HG03095 (cell line): ENCODE data around the gene IL3RA.
A peak's percentile ranks its signal among the peaks of the same experiment; 100 is the strongest.
"Not testable (repeated sequence)": the region's sequence is repeated elsewhere in the genome, so short reads cannot be mapped to it uniquely, and the experiment has no call there.

Experiments
- ATAC-seq: cut with Tn5 transposase; IDR thresholded peaks from one replicate; pipeline ENCODE4 v1.9.1; 2021; ENCODE audit warnings: moderate library complexity; ENCODE audit not compliant: unreplicated experiment

Gene IL3RA

DNA sequence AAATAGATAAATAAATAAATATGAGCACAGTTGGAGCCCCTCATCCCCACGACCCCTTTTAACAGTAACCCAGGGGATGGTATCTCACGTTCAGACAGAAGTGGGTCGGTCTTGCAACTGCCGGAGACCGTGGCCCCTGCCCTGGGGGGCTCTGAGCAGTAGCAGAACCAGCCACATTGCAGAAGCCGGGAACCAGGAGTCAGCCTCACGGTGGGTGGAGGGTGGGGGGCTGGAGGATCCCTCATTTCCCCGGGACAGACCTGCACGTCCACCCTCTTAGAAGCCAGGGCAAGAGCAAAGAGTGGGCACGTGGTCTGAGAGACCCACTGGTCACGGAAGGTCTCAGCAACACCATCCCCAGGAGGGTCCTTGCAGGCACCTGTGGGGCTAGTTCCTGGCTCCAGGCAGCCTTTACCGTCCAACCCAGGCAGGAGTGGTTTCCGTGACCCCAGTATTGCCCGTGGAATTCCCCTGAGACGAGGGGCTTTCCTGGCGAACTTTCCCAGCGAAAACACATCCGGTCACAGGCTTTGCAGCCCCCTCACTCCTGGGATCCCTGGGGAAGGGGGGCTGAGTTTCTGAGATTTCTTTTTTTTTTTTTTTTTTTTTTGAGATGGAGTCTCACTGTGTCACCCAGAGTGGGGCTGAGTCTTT is 8.8 kb upstream of the IL3RA start:
- ATAC-seq, result peak; percentile 42

DNA sequence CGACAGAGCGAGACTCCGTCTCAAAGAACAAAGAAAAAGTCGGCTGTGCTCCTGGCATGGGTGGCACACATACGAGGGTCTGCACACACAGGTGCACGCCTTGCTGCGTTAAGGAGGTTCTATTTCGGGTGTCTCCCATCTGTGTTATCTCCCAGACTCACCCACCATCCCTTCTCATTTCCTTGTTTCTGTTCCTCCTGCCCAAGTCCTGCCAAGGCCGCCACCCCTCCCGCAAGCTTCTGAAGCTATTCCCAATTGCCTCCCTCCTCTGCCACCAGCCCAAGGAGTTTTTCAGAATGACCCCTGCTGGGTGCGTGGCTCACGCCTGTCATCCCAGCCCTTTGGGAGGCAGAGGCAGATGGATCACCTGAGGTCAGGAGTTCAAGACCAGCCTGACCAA is 6.0 kb upstream of the IL3RA start:
- no peak for ATAC-seq

DNA sequence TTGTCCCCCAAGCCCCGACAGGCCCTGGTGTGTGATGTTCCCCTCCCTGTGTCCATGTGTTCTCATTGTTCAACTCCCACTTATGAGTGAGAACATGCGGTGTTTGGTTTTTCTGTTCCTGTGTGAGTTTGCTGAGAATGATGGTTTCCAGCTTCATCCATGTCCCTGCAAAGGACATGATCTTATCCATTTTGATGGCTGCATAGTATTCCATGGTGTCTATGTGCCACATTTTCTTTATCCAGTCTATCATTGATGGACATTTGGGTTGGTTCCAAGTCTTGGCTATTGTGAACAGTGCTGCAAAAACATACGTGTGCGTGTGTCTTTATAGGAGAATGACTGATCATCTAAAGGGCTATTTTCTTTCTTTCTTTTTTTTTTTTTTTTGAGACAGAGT is 4.2 kb upstream of the IL3RA start:
- not testable (repeated sequence) for ATAC-seq

DNA sequence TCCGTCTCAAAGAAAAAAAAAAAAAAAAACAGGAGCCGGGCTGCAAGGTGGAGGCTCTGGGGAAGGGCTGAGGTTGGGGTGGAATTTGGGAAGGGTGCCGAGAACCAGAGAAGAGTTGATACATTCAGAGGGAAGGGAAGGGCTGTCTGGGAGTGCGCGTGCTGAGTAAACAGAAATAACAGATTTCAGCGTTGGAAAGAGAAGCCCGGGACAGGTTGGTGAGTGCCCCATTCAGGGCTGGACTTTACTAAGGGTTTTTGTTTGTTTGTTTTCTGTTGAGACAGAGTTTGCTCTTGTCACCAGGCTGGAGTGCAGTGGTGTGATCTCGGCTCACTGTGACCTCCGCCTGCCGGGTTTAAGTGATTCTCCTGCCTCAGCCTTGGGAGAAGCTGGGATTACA is 1.7 kb upstream of the IL3RA start:
- no peak for ATAC-seq

DNA sequence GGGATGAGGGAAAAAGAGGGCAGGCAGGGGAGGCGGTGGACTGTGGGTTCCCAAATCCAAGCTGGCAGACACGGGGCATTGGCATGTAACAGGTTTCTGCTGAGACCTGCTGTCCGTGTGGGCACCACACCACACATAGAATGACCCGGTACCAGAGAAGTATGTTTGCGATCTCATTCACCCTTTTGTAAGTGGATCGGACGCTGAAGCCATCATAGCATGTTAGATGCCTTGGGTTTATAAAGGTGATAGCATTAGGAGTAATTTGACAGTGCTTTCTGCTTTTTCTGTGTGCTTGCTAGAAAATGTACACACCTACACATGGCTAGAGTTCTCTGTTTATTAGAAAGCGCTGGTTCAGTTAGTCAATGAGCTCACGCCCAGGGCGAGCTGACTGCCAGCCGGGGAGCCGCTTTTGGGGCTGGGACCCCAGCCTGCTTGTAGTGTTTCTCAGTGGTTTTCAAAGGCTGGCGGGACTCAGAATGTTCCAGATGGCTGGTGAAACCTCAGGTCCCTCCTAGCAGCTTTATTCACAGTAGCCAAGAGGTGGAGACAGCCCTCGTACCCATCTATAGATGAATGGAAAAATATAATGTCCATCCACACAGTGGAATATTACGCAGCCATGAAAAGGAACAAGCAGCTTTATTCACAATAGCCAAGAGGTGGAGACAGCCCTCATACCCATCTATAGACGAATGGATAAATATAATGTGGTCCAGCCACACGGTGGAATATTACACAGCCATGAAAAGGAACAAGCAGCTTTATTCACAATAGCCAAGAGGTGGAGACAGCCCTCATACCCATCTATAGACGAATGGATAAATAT is 579 bp downstream of the IL3RA start:
- peak; percentile 30 for ATAC-seq

DNA sequence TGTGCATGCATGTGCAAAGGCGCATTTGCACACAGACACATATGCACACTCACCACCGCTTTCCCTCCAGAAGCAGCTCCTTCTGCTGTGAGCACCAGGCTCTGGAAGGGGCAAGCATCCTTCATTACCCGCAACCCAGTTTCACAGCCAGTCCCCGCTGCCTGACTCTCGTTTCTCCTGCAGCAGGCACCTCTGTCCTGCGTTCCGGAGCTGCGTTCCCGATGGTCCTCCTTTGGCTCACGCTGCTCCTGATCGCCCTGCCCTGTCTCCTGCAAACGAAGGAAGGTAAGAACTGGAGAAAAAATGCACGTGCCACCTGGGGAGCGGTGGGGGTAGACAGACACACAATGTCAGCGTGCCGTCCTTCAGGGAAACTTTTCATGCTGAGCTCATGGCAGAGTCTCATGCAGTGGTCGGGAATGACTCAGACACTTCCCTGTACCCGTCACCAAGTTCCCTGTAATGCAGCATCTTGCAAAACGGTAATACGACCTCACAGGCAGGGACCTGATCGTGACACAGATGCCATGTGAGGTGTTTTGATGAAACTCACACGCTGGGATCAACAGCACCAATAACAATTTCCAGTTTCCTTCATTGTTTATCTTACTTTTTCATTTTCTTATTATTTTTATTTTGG is 5.1 kb downstream of the IL3RA start:
- no peak for ATAC-seq

DNA sequence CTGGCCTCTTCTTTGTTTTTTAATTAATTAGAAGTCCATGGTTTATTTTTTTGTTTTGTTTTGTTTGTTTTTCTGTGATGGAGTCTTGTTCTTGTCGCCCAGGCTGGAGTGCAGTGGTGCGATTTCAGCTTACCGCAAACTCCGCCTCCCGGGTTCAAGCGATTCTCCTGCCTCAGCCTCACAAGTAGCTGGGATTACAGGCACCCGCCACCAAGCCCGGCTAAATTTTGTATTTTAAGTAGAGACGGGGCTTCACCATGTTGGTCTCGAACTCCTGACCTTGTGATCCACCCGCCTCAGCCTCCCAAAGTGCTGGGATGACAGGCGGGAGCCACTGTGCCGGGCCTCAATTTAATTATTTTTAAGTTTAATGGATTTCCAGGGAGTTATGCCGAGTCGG is 13.0 kb downstream of the IL3RA start:
- not testable (repeated sequence) for ATAC-seq

DNA sequence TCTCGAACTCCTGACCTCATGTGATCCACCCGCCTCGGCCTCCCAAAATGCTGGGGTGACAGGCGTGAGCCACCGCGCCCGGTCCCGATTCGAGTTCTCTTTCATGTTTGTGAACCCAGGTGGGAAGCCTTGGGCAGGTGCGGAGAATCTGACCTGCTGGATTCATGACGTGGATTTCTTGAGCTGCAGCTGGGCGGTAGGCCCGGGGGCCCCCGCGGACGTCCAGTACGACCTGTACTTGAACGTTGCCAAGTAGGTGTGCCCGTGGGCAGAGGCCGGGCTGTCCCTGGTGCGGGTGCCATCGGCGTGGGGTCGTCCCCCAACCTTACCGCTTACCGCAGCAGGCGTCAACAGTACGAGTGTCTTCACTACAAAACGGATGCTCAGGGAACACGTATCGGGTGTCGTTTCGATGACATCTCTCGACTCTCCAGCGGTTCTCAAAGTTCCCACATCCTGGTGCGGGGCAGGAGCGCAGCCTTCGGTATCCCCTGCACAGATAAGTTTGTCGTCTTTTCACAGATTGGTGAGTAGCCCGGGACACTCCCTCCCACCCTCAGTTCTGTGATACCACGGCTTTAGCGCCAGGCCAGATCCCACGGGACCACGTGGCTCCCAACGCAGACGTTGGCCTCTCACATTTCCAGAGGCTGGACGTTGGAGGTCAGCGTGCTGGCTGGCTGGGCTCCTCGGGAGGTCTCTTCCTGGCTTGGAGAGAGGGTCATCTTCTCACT is 15.6 kb downstream of the IL3RA start:
- no peak for ATAC-seq

DNA sequence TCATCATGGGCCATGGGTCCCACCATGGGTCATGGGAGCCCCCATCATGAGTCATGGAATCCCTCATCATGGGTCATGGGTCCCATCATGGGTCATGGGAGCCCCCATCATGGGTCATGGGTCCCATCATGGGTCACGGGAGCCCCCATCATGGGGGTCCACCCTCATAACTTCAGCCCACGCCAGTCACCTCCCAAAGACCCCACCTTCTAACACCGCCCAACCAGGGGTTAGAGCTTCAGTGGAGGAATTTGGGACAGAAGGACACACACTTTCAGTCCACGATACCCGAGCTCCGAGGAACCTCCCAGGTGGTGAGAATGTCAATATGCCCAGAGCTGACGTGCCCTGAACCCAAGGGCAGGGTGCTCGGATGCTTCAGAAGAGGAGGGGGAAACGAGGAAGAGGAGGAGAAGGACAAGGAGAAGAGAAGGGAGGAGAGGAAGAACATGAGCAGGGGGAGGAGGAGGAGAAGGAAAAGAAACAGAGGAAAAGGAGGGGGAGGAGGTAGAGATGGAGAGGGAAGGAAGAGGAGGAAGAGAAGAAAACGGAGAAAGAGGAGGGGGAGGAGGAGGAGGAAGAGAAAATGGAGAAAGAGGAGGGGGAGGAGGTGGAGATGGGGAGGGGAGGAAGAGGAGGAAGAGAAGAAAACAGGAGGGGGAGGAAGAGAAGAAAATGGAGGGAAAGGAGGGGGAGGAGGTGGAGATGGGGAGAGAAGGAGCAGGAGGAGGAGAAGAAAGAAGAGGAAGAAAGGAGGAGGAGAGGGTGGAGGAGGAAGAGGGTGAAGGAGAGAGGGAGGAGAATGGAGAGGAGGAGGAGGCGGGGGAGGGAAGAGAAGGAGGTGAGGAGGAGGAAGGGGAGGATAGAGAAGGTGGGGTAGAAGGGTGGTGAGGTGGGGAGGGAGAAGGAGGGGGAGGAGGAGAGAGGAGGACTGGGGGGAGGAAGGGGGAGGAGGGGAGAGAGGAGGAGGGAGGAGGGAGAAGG is 17.7 kb downstream of the IL3RA start:
- ATAC-seq, result no peak

DNA sequence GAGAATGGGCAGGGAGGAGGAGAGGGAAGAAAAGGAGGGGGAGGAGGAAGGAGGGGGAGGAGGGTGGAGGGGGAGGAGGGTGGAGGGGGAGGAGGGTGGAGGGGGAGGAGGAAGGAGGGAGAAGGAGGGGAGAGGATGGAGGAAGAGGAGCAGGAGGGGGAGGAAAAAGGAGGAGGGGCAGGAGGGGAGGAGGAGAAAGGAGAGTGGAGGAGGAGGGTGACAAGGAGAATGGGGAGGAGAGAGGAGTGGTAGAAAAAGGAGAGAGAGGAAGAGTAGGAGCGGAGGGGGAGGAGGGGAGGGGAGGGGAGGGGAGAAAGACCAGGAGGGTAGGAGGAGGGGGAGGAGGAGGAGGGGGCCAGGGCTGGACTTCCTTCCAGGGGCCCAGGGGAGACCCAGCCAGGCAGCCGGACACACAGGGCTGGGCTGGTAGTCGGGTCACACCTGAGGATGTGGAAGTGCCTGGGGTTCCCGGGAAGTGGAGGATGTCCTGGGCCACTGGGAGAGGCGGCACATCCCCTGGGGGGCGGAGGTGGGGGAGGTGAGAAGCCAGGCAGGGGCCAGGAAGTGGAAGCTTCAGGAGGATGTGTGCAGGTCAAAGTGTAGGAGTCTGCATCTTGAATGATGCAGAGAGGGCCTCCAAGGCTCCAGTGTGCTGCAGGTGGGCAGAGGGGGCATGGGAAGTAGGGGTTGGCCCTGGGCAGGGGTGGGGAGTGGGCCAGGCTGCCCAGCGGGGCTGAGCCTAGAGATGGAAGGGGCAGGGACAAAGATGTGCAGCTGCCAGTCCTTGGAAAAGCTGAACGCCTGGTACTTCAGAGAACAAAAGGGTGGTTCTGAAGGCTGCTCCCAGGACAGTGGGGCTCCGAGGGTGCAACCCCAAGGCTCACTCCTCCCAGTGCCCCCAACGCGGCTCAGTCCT is 18.8 kb downstream of the IL3RA start:
- no peak for ATAC-seq

DNA sequence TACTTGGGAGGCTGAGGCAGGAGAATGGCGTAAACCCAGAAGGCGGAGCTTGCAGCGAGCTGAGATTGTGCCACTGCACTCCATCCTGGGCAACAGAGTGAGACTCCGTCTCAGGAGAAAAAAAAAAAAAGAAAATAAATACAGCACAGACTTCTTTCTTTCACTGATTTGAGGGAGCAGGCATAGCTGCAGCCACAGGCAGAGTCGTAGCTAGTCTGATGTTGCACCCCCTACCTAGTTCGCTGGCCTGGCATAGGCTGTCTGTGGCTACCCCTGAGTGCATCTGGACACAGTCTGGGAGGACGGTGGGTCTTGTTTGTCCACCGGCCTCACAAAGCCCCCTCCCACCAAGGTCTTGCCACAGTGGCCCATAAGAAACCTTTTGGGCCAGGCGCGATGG is 21.4 kb downstream of the IL3RA start:
- ATAC-seq, result no peak

DNA sequence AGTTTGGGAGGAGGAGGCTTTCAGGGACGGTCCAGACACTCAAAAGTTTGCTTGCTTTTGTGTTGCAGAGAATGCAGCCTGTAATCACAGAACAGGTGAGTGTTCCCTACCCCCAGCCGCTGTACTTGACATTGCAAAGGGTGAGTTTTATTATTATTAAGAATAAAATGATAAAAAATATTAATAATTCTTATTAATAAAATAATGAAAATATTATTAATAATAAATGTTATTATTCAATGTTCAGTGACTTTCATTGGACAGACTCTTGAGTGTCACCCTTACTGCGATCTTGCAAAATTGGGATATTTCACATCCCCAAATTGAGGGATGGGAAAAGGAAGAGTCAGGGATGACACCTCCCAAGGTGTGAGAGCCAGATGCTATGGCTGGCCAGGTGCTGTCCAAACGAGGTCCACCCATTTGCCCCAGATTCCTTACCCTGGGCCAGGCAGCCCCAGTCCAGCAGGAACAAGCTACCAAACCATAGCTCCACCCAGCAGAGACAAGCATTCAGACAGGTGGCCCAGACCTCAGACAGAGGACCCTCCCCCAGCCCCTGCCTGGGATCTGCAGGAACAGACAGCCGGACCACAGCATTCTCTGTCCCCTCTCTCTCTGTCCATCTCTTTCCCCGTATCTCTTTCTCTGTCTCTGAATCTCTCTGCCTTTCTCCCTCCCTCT is 22.4 kb downstream of the IL3RA start:
- no peak for ATAC-seq

DNA sequence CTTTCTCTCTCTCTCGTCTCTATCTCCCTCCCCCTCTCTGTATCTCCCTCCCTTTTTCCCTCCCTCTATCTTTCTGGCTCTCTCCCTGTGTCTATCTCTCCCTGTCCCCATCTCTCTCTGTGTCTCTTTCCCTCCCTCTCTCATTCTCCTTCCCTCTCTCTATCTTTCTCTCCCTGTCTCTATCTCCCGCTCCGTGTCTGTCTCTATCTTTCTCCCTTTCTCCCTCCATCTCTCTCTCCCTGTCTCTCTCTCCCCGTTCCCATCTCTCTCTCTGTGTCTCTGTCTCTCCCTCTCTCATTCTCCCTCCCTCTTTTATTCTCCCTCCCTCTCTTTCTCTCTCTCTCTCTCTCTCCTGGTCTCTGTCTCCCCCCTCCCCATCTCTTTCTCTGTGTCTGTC is 22.9 kb downstream of the IL3RA start:
- ATAC-seq, result no peak

DNA sequence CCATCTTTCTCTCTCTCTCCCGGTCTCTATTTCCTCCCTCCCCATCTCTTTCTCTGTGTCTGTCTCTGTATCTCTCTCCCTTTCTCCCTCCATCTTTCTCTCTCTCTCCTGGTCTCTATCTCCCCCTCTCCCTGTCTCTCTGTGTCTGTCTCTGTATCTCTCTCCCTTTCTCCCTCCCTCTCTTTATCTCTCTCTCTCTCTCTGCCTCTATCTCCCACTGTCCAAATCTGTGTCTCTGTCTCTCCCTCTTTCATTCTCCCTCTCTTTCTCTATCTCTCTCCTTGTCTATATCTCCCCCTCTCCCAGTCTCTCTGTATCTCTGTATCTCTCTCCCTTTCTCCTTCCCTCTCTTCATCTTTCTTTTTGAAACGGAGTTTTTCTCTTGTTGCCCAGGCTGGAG is 23.6 kb downstream of the IL3RA start:
- ATAC-seq, result no peak

DNA sequence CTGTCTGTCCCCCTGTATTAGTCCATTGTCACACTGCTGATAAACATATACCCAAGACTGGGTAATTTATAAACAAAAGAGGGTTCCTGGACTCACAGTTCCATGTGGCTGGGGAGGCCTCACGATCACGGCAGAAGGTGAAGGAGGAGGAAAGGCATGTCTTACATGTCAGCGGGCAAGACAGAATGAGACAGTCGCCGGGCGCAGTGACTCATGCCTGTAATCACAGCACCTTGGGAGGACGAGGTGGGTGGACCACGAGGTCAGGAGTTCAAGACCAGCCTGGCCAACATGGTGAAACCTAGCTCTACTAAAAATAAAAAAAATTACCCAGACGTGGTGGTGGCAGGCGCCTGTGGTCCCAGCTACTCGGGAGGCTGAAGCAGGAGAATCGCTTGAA is 24.7 kb downstream of the IL3RA start:
- ATAC-seq, result no peak

DNA sequence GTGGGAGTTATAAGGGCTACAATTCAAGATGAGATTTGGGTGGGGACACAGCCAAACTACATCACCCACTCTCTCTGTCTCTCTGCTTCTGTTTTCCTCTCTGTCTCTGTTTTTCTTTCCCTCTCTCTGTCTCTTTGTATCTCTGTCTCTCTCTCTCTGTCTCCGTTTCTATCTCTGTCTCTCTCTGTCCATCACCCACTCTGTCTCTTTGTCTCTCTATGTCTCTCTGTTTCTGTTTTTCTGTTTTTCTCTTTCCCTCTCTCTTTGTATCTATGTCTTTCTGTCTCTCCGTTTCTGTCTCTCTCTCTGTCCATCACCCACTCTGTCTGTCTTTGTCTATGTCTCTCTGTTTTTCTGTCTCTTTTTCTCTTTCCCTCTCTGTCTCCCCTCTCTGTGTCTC is 25.3 kb downstream of the IL3RA start:
- ATAC-seq, result no peak

DNA sequence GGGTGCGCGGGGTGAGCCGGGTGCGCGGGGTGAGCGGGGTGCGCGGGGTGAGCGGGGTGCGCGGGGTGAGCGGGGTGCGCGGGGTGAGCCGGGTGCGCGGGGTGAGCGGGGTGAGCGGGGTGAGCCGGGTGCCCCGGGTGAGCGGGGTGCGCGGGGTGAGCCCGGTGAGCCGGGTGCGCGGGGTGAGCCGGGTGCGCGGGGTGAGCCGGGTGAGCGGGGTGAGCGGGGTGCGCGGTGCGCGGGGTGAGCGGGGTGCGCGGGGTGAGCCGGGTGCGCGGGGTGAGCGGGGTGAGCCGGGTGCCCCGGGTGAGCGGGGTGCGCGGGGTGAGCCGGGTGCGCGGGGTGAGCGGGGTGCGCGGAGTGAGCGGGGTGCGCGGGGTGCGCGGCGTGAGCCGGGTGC is 29.8 kb downstream of the IL3RA start:
- ATAC-seq, result not testable (repeated sequence)

DNA sequence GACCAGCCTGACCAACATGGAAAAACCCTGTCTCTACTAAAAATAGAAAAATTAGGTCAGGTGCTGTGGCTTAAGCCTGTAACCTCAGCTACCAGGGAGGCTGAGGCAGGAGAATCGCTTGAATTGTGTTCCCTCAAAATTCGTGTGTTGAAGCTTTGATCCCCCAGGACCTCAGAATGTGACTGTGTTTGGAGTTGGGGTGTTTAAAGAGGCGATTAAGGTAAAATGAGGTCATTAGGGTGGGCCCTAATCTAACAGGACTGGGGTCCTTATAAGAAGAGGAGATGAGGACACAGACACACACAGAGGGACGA is 31.8 kb downstream of the IL3RA start:
- ATAC-seq, result no peak

DNA sequence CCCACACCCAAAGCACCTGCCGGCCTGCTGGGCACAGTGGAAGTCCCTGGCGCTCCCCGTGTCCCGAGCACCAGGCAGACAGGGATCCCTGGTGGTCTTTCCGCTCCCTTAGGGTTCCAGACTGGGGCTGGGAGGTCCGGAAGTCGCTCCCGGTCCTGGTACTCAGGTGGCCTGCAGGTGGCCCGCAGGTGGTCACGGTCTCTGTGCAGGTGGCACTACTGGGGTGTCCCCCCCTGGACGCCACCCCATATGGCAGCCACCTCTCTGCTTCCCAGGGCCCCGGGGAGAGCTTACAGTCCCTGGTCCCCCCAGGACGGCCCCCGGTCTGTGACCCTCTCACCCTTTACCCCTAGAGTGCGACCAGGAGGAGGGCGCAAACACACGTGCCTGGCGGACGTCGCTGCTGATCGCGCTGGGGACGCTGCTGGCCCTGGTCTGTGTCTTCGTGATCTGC is 41.7 kb downstream of the IL3RA start:
- no peak for ATAC-seq
